Colonic mucosa (tissue), 4 donors: ENCODE measurements around the gene TRIM69. TPM values are rescaled to one million over a fixed set of nuclear protein-coding genes. Genes with fewer than 3 reads are reported as not detected.
"Not testable (repeated sequence)": the region's sequence is repeated elsewhere in the genome, so short reads cannot be mapped to it uniquely, and the experiment has no call there.

Experiments used
- DNase-seq: peaks from one replicate; pipeline ENCODE4 v3.0.0-alpha.2; 2020
- H3K27ac ChIP-seq: fragments of 200-600 bp; one replicate; pipeline ENCODE4 v1.8.0; 2021
- H3K27me3 ChIP-seq: fragments of 200-600 bp; one replicate; pipeline ENCODE4 v1.8.0; 2021
- H3K36me3 ChIP-seq: fragments of 200-600 bp; one replicate; pipeline ENCODE4 v1.8.0; 2021
- H3K4me1 ChIP-seq: fragments of 200-600 bp; one replicate; pipeline ENCODE4 v1.8.0; 2021; ENCODE audit warnings: mild to moderate bottlenecking
- H3K4me3 ChIP-seq: fragments of 200-600 bp; one replicate; pipeline ENCODE4 v1.8.0; 2021
- H3K9ac ChIP-seq, 2 donors: one replicate each; pipeline ENCODE4 v1.7.0; 2013; ENCODE audit warnings: control low read depth in 2 of 2, low read depth in 2 of 2, low read length in 2 of 2
- H3K9me3 ChIP-seq: fragments of 200-600 bp; one replicate; pipeline ENCODE4 v1.8.0; 2021
- intact Hi-C: fragments of 100-400 bp; cut with DNase I; formaldehyde crosslinking; loops from one replicate; pipeline ENCODE4 v1.14.1; 2022
- total RNA-seq, 2 donors: library from RNA; stranded (reverse); fragmentation: NEBNext Ultra II Directional in 1 of 2; extraction: Animal tissue kit (Norgen Biotek cat#: 25700) in 1 of 2; gene quantifications; one replicate each; pipeline ENCODE4 v1.2.1, GENCODE V29; 2021
- TF ChIP-seq, protein P1 (sequence below): fragments of 200-600 bp; IDR thresholded peaks from one replicate; pipeline ENCODE4 v1.8.0; 2022; ENCODE audit warnings: antibody characterized with exemption, mild to moderate bottlenecking
- donor health status: healthy.
- donor health status: DM: no; HTN: no; CAD: no.
- donor health status: DM: no; HTN: no; CAD: no.

The TRIM69 gene
- total RNA-seq, 2 donors from 2014 or later, result 17.1 to 23.3 TPM

DNA sequence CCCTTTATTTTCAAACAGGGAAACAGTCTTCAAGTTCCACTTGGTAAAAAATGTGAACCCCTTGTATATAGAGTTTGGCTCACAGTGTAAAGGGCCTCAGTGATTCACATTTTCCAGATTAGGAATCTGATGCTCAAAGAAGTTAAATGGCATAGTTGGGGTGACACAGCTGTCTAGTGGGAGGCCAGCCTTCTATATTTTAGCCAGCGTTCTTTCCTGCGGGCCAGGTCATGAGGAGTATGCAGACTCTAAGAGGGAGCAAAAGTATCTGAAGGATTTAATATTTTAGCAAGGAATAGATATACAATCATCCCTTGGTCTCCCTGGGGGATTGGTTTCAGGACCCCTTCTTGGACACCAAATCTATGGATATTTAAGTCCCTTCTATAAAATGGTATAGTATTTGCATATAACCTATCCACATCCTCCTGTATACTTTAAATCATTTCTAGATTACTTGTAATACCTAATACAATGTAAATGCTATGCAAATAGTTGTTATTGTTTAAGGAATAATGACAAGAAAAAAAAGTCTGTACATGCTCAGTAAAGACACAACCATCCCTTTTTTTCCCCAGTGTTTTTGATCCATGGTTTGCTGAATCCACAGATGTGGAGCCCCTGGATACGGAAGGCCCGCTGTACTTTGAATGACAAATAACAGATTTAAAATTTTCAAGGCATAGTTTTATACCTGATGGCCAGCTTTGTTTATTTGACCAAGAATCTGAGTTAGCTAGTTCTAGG is 18.0 kb upstream of the TRIM69 start:
- Histone ChIP-seq H3K4me1 (peaks cover 11% of the 10 kb centered on the region), H3K27ac (no peak overlapping the region)

DNA sequence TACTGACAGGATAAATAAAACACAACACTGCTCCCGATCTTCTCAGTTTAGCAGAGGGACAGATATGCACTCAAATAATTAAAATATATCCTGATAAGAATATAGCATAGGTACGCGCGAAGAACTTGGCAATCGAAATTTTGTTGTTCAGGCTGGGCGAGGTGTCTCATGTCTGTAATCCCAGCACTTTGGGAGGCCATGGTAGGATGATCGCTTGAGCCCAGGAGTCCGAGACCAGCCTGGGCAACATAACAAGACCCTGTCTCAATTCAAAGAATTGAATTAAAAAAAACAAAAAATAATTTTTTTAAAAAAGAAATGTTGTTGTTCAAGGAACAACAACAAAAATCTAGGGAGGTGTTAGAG is 17.4 kb upstream of the TRIM69 start:
- H3K9me3 ChIP-seq, result no peaks in the 10 kb centered on the region
- H3K9ac ChIP-seq, result no peak overlapping the region
- TF ChIP-seq, protein P1, sequence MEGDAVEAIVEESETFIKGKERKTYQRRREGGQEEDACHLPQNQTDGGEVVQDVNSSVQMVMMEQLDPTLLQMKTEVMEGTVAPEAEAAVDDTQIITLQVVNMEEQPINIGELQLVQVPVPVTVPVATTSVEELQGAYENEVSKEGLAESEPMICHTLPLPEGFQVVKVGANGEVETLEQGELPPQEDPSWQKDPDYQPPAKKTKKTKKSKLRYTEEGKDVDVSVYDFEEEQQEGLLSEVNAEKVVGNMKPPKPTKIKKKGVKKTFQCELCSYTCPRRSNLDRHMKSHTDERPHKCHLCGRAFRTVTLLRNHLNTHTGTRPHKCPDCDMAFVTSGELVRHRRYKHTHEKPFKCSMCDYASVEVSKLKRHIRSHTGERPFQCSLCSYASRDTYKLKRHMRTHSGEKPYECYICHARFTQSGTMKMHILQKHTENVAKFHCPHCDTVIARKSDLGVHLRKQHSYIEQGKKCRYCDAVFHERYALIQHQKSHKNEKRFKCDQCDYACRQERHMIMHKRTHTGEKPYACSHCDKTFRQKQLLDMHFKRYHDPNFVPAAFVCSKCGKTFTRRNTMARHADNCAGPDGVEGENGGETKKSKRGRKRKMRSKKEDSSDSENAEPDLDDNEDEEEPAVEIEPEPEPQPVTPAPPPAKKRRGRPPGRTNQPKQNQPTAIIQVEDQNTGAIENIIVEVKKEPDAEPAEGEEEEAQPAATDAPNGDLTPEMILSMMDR, result no peak
- intact Hi-C loops, result loop anchor here (10.0 kb wide), 1 partner anchor 924 kb away; the partner anchor contains the start of gene SERF2
- peak overlapping the region; percentile 54 for H3K27ac ChIP-seq
- H3K27me3 ChIP-seq, result no peaks in the 10 kb centered on the region
- H3K4me3 ChIP-seq, result no peak overlapping the region
- DNase-seq, result no peak
- H3K4me1 ChIP-seq, result peaks cover 11% of the 10 kb centered on the region
- peaks cover 35% of the 10 kb centered on the region for H3K36me3 ChIP-seq

More for the DNA sequence above, 18.0 kb upstream of the TRIM69 start:
- intact Hi-C loops, result loop anchor here (10.0 kb wide), 1 partner anchor 924 kb away; the partner anchor contains the start of gene SERF2
- no peak for DNase-seq
- Histone ChIP-seq H3K36me3 (peaks cover 35% of the 10 kb centered on the region), H3K9ac (no peak overlapping the region), H3K27me3 (no peaks in the 10 kb centered on the region), H3K9me3 (no peaks in the 10 kb centered on the region), H3K4me3 (no peak overlapping the region)
- TF ChIP-seq, protein P1, result no peak

DNA sequence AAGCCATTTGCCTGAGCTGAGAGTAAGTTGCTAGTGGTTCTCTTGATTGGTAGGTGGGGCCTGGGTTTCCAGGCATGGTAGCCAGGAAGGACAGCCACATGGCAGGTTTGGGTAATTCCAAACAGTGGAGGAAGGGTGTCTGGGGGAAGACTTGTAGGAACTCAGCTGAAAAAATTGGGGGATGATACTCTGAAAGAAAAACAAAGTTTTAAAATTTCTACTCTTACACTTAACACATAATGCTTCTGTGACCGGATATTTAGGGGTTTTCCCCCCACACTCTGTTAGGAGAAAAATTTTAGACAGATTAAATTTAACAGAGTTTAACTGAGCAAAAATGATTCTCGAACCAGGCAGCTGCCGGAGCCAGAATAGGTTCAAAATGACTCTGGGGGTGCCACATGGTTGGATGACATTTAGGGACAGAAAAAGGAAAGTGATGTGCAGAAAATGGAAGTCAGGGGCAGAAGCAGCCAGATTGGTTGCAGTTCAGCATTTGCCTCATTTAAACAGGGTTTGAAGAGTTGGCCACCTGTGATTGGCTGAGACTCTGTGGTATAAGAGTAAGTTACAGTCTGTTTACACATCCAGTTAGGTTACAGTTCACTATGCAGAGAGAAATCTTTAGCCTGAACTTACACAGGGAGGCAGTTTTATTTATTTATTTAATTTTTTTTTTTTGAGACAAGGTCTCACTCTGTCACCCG is 16.9 kb upstream of the TRIM69 start:
- peaks cover 35% of the 10 kb centered on the region for H3K36me3 ChIP-seq
- H3K27ac ChIP-seq, result peak overlapping the region; percentile 54
- no peaks in the 10 kb centered on the region for H3K9me3 ChIP-seq
- H3K4me3 ChIP-seq, result no peak overlapping the region
- peaks cover 11% of the 10 kb centered on the region for H3K4me1 ChIP-seq
- DNase-seq, result peak; percentile 36
- no peaks in the 10 kb centered on the region for H3K27me3 ChIP-seq
- TF ChIP-seq, protein P1, result no peak
- intact Hi-C loops, result loop anchor here (10.0 kb wide), 1 partner anchor 925 kb away; the partner anchor contains the start of gene SERF2
- H3K9ac ChIP-seq, result peak overlapping the region in 1 of 2 donors; percentile 41

DNA sequence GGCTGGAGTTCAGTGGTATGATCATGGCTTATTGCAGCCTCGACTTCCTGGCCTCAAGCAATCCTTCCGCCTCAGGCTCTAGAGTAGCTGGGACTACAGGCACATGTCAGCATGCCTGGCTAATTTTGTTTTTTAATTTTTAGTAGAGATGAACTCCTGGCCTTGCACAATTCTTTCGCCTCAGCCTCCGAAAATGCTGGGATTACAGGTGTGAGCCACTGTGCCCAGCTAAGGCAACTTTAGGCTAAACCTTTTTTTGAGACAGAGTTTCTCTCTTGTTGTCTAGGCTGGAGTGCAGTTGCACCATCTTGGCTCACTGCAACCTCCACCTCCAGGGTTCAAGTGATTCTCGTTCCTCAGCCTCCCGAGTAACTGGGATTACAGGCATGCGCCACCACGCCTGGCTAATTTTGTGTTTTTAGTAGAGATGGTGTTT is 16.3 kb upstream of the TRIM69 start:
- not testable (repeated sequence) for DNase-seq, H3K9ac ChIP-seq, H3K4me3 ChIP-seq, H3K9me3 ChIP-seq, H3K27me3 ChIP-seq
- peak overlapping the region; percentile 54 for H3K27ac ChIP-seq
- peaks cover 11% of the 10 kb centered on the region for H3K4me1 ChIP-seq
- peaks cover 35% of the 10 kb centered on the region for H3K36me3 ChIP-seq
- intact Hi-C loops, result loop anchor here (10.0 kb wide), 1 partner anchor 925 kb away; the partner anchor contains the start of gene SERF2

DNA sequence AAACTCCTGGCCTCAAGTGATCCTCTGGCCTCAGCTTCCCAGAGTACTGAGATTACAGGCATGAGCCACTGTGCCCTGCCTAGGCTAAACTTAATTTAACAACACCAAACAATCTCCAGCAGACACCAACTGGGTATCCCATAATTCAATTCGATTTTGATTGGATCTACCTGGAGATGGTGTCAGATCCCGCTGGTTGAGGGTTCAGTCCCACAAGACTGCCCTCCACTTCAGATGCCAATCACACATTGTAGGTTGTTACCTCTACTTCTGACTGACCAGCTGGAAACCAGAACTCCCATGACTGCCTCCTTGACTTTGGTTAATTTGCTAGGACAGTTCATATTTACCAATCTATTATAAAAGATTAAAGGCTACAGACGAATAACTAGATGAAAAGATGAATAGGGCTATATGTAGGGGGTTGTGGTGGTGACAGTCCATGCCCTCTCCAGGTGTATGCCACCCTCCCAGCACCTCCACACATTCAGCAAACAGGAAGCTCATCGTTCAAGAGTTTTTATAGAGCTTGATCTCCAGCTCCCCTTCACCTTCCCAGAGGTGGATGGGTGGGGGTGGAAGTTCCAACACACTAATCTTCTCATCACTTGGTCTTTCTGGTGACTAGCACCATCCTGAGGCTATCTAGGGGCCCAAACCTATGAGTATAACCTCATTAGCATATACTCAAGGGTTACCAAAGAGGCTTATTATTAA is 15.7 kb upstream of the TRIM69 start:
- DNase-seq, result no peak
- TF ChIP-seq, protein P1, result no peak
- H3K27ac ChIP-seq, result peak overlapping the region; percentile 54

More for the DNA sequence above, 15.7 kb upstream of the TRIM69 start:
- H3K4me3 ChIP-seq, result no peak overlapping the region
- peaks cover 8% of the 10 kb centered on the region for H3K4me1 ChIP-seq
- no peaks in the 10 kb centered on the region for H3K9me3 ChIP-seq
- intact Hi-C loops, result no loop called here
- H3K9ac ChIP-seq, result no peak overlapping the region
- H3K27me3 ChIP-seq, result no peaks in the 10 kb centered on the region
- peaks cover 29% of the 10 kb centered on the region for H3K36me3 ChIP-seq
